T-helper 2 cell (primary cell): Measurements from ENCODE around the gene WASHC2C.
"Not testable (repeated sequence)": the region's sequence is repeated elsewhere in the genome, so short reads cannot be mapped to it uniquely, and the experiment has no call there.

ENCODE experiments used
- DNase-seq, 5 experiments: peaks; one replicate each; pipeline versions ENCODE4 v3.0.0 to v3.0.0-alpha.2; 2012 to 2022

Gene WASHC2C

DNA sequence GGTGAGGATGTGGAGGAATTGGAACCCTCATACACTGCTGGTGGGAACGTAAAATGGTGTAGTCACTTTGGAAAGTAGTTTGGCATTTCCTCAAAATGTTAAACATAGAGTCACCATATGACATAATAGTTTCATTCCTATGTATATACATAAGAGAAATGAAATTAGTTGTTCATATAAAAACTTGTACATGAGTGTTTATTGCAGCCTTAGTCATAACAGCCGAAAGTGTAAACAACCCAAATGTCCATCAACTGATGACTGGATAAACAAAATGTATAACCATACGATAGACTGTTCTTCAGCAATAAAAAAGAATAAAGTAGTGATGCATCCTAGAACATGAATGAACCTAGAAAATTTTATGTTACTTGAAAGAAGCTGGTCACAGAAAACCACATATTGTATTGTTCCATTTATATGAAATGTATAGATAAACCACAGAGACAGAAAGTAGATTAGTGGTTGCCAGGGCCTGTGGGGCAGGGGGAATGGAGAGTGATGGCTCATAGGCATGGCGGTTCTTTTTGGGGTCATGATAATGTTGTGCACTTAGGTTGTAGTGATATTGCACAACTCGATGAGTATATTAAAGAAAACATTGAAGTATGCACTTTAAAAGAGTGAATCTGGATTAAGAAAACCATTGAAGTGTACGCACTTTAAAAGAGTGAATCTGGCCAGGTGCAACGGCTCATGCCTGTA lies 44.8 kb downstream of the WASHC2C start:
- not testable (repeated sequence) for DNase-seq

DNA sequence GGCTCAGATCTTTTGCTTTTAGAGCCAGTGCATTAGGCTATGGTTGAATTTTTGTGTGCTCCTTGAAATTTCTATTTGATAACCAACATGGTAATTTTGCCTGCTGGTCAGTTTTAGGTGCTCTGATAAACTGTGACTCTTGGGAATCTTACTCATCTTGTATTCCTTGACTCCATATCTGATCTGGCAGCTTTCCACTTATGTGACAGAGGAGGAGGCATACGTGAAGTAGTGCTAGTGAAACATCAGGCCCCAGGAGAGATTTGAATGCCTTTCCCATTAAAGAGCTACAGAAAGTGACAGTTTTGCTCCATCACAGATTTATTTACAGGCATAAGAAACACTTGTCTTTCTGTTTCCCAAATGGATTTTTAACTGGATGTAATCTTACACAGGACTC lies 59.2 kb downstream of the WASHC2C start:
- not testable (repeated sequence) for DNase-seq

DNA sequence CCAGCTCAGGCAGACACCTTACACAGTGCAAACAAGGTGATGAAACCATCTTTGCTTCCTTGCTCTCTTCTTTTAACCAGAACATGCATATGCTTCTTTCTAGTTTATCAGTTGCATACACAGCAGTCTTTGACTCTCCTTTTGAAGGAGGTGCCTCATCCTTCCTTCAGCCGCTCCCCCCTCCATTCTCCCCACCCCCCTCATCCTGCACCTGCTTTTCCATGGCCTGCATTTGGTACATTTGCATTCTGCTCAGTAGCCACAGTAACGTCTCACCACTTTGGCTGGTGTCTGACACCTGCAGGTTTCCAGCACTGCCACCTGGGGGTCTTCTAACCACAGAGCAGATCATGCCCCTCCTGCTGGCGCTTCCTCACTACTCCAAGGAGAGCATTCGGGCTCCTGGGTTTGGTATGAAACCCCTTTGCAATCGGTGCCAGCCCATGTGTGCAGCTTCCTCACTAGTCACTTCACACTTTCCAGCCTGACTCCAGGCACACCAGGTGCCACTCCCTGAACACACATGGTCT lies 60.2 kb downstream of the WASHC2C start:
- DNase-seq: not testable (repeated sequence)

DNA sequence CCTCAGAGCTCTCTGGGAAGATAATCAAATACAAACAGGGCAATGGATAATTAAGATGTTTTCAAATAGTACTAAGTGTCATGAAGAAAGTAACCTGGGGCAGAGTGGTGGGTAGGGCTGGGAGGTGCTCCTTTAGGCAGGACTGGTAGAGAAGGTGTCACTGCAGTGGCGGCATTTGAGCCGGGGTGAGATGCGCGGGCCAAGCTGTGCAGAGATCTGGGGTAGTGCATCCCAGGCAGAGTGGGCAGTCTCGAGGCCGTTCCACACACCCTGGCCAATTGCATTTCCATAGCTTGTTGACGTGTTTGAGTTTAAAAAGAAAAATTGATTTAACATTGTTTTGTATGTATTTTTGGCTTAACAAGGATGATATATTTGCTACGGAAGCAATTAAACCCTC lies 62.9 kb downstream of the WASHC2C start:
- not testable (repeated sequence) for DNase-seq

DNA sequence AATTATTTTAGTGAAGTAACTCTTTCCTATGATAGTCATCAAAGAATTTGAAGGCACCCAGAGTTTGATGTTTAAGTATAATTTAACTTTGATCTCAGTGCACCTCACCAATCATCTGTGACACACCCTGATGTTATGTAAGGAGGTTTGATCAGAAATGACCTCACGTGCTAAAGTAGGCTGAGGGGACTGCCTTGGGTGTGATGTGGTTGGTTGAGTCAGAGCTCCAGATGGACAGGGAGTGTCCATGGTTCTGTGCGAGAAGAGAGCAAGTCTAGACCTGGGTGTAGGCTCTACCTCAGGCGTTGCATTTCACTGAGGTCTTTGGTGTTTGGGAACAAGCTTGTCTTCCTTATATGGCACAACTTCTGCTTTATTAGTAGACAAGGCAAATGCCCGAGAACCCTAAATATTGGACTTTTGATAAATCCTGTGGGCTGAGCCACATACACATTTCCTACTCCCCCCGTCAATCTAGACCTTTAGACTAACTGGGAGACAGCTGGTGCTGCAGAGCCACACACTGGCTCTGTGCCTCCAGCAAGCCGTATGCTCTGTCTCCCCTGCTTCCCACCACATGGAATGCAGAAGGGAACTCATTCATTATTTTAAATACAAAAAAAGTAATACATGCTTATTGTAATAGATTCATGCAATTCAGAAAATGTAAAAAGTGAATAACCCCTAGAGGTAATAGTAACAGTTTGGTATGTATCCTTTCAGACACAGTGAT lies 63.8 kb downstream of the WASHC2C start:
- DNase-seq: not testable (repeated sequence)

DNA sequence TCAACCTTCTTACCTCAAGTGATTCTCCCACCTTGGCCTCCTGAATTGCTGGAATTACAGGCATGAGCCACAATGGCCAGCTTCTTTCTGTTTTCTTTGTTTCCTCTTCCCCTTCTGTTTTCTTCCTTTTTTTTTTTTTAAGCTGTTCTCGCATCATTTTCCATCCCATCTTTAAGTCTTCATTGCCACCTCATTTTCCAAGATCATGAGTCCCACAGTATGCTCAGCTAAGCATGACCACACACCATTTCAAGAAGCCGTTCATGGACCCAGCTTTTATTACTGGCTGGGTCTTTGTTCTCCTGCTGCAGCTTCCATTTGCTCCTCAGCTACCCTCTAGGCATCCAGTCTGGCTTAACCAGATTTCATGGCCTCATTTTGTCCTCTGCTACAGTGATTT lies 67.7 kb downstream of the WASHC2C start:
- DNase-seq: not testable (repeated sequence)

DNA sequence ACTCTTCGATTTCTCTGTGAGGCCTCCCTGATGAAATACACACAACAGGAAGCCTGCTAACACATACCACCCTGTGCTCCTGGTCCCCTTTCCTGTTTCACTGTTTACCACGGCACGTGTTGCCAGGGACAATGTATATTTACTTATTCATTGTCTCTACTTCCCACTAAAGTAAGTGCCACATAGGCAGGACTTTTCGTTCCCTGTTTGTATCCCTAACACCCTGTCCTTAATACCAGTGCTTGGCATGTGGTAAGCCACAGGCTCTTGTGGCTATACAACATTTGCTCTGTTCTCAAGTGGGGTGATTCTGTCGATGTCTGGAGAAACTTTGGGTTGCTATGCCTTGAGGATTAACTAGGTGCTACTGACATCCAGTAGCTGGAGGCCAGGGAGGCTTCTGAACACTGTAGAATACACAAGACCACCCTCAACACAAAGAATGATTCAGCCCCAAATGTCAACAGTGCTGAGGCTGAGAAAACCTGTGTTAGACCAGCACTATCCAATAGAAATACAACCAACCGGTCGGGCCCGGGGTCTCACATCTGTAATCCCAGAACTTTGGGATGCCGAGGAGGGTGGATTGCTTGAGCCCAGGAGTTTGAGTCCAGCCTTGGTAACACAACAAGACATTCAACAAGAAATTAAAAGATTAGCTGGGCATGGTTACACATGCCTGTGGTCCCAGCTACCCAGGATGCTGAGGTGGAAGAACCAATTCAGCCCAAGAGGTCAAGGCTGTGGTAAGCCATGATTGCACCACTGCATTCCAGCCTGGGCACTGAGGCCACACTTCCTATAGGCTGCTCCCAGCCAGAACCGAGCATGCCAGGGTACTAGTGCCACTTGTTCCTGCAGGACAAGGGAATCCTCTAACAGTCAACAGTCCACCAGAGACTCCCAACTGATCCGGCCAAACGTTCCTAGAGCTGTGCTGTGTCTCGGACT lies 76.3 kb downstream of the WASHC2C start:
- DNase-seq: not testable (repeated sequence)

DNA sequence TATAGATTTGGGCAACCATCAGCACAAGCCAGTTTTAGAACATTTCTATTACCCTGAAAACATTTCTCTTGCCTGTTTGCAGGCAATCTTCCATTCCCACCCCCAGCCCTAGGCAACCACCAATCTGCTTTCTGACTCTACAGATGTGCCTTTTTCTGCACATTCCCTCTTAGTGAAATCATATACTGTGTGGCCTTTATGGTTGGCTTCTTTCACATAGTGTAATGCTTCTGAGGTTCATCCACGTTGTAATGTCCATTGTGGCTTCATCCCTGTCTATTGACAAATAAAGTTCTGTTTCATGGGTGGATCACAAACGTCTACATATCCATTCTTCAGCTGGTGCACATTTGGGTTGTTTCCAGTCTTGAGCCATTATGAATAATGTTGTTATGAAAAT lies 77.9 kb downstream of the WASHC2C start:
- DNase-seq: not testable (repeated sequence)

DNA sequence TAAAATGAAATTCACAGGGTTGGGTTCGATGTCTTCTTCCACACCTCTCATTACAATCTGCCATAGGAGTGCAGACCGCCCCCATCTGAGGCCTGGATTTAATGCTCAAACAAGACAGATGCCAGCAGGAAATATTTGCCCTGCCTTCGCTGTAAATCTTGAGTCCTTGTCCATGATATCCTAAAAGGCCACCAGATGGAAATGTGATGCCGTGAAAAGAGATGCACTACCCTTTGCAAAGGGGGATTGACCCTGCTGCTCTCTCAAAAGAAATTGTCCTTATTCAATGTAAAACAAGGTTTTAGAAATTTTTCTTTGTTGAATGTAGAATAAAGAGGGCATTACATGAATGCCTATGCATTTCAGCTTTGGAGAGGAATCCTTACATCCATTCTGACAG lies 82.8 kb downstream of the WASHC2C start:
- DNase-seq: no peak

DNA sequence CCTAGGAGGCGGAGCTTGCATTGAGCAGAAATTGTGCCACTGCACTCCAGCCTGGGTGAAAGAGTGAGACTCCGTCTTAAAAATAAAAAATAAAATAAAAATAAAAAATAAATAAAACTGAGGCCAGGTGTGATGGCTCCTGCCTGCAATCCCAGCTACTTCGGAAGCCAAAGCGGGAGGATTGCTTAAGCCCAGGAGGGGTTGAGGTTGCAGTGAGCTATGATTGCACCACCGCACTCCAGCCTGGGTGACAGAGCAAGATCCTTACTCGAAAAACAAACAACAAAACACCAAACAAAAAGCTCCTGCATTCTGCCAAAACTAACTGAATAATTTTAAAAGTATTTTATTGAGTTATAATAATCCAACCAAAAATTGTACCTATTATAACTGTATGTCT lies 84.0 kb downstream of the WASHC2C start:
- no peak for DNase-seq

DNA sequence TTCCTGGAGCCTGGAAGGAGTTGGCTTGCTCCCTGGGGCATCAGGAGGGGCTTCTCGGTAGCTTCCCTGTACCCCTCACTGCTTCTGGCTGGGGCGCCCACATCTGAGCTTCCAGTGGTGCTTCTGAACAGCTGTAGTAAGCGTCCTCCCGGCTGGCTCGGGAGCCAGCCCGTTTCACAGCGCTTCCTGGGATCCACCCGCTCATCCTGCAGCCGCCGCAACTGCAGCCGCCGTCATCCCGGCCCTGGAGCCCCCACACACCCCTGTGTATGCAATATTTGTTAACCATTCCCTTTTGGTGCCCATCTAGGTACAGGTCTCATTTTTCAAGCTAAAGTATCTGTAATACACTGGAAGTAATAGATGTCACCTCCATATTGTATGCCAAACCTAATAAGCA lies 85.9 kb downstream of the WASHC2C start:
- DNase-seq: not testable (repeated sequence)

DNA sequence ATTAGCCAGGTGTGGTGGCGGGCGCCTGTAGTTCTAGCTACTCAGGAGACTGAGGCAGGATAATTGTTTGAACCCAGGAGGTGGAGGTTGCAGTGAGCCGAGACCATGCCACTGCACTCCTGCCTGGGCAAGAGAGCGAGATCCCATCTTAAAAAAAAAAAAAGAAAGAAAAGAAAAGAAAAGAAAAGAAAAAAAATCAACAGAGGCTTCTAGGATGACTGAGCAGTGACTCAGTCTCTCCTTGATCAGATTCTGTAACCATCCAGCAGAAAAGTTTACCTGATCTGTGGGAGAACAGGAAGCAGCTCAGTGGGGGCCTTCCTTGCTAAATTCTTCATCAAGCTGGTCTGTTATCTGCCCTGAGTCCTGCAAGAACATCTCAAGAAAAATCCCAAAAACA lies 87.1 kb downstream of the WASHC2C start:
- DNase-seq: not testable (repeated sequence)

DNA sequence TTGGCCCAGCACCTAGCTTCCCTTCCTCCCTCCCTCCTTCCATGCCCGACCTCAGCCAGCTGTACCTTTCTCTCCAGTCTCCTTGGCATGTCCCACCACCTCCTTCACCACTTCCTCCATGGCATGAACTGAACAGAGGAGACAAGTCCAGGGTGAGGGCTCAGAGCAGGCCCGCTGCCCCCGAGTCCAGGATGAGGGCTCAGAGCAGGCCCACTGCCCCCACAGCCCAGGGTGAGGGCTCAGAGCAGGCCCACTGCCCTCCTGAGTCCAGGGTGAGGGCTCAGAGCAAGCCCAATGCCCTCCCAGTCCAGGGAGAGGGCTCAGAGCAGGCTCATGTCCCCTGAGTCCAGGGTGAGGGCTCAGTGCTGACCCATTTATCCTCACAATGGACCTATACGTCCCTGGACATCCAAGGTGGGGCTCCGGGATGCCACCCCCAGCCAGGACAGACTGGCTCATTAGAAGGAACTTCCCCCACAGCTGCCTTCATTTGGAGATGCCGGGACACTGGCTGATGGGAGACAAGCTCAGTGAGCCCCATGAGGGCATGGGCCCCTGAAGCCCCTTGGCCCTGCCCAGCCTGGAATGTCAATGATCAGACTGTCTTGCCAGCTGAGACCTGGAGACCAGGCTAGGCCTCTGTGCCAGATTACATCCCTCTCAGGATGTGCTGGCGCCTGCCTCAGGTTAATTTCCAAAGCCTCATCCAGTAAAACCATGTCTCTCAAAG lies 90.2 kb downstream of the WASHC2C start:
- no peak for DNase-seq

DNA sequence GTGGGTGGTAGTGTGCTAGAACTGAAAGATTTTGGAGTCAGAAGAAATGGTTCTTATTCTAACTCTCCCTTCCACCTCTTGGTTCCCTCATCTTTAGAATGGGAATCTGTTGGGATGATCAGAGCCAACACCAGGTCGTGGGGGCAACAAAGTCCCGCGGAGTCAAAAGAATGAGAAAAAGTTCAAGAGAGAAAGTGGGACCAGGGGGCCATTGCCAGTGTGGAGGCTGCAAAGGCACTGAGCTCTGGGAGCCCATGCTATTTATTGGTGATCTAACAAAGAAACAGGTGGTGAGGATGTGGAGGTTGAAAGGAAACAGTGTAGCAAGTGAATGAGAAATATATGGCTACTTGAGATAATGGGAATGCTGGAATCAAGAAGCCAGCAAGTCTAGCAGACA lies 90.8 kb downstream of the WASHC2C start:
- no peak for DNase-seq

DNA sequence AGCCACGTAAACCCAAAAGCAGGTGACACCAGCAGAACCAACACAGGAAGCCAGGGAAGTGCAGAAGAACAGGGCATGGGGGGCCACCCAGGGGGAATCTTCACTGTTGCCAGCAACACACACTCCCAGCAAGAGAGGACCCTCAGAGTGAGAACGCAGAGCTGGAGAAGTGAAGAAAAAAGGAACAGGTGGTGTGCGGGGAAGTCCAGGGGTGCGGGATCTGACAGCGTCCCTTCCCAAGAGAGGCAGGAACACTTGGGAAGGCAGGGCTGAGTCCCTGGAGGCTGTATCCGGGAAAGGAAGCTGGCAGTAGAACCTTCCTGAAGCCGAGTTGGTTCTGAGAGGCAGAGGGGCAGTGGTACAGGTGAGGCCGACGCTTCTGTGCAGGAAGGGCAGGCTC lies 92.5 kb downstream of the WASHC2C start:
- DNase-seq: no peak

DNA sequence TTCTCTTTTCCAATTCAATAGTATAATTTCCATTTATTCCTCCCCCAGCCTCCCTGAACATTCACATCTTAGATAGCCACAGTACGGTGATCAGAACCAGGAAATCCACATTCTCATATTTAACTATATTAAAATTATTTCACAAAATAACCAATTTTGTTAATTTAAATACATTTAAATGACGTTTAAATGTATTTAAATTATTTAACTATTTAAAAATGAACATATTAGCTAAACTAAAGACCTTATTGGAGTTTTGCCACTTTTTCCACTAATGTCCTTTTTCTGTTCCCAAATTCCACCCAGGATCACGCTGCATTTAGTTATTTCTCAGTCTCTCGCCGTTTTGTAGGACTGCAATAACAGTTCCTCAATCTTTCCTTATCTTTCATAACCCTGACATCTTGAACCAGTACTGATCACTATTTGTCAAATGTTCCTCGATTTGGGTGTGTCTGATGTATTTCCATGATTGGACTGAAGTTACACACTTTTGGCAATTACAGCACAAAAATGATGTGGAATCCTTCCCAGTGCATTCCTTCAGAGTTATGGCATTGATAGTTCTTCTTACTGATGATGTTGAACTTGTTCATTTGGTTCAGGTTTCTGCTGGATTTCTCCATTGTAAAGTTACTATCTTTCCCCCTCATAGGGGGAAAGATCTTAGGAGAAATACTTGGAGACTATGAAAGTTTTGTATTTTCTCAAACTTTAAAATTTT lies 93.2 kb downstream of the WASHC2C start:
- DNase-seq: not testable (repeated sequence)

DNA sequence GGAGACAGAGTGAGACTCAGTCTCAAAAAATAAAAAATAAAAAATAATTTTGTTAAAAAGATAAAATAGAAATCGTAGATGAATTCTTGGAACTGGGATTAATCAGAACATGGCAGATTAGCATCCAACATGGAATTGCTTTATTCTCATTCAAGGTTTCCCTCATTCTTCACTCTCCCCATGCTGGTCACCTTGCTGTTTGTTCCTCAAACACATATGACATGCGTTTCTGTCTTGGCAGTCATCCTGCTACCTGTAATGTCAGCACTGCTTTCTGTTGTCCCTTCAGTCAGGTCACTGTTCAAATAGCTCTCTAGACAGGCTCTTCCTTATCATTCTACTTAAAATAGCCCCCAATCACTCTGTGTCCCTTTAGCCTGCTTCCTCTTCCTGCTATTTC lies 95.9 kb downstream of the WASHC2C start:
- not testable (repeated sequence) for DNase-seq
